SK-N-SH (cell line): ENCODE measurements around the gene NRIP3. TPM values are rescaled to one million over a fixed set of nuclear protein-coding genes. Genes with fewer than 3 reads are reported as not detected.

Source experiments
- CTCF ChIA-PET: fragments of 300-600, 350-600 bp; formaldehyde crosslinking; extraction: SDS; loops from one replicate; lab custom pipeline; 2021; lab: Yijun Ruan, JAX
- POLR2A ChIA-PET: fragments of 350-600 bp; sonication (Branson Sonifier 250); formaldehyde crosslinking; extraction: SDS; loops from one replicate; lab custom pipeline; 2020; ENCODE audit warnings: antibody characterized with exemption, inconsistent platforms; lab: Yijun Ruan, JAX
- DNase-seq: peaks from one replicate; pipeline ENCODE4 v3.0.0; 2012
- H2AFZ ChIP-seq: fragments of 200-600 bp; sonication (generic); 2 replicates; pipeline ENCODE4 v1.8.1; 2016; ENCODE audit warnings: antibody characterized with exemption, mild to moderate bottlenecking, low read depth
- H3F3A ChIP-seq: fragments of 200-600 bp; sonication (generic); replicated peaks from 2 replicates; pipeline ENCODE3; 2016; ENCODE audit warnings: antibody characterized with exemption, mild to moderate bottlenecking; ENCODE audit not compliant: insufficient read depth
- H3K27ac ChIP-seq, 2 experiments: fragments of 200-500 bp in 1 of 2; fragments of 200-600 bp in 1 of 2; sonication (Bioruptor generic) in 1 of 2; sonication (generic), shearing (Covaris generic) in 1 of 2; 2 replicates each; pipeline versions ENCODE4 v1.5.1 to v1.6.1; 2014 to 2016; ENCODE audit warnings: low read depth in 2 of 2, inconsistent platforms in 1 of 2, low read length in 1 of 2, mild to moderate bottlenecking in 1 of 2, mixed read lengths in 1 of 2
- H3K27me3 ChIP-seq: fragments of 200-600 bp; sonication (generic), shearing (Covaris generic); 2 replicates; pipeline ENCODE4 v1.6.1; 2016; ENCODE audit warnings: mixed run types; ENCODE audit not compliant: insufficient read depth
- H3K36me3 ChIP-seq, 2 experiments: fragments of 200-500 bp in 1 of 2; fragments of 200-600 bp in 1 of 2; sonication (Bioruptor generic) in 1 of 2; sonication (generic) in 1 of 2; replicated peaks in 1 of 2; 2 replicates each; pipeline versions ENCODE3 to v1.5.1; 2014 to 2016; ENCODE audit warnings: low read length in 1 of 2, mild to moderate bottlenecking in 1 of 2; ENCODE audit not compliant: insufficient read depth in 2 of 2, control insufficient read depth in 1 of 2
- H3K4me1 ChIP-seq, 2 experiments: fragments of 200-500 bp in 1 of 2; fragments of 200-600 bp in 1 of 2; sonication (Bioruptor generic) in 1 of 2; sonication (generic), shearing (Covaris generic) in 1 of 2; 2 replicates each; pipeline versions ENCODE4 v1.5.1 to v1.6.1; 2014 to 2016; ENCODE audit warnings: low read depth in 1 of 2, low read length in 1 of 2, mixed run types in 1 of 2; ENCODE audit not compliant: insufficient read depth in 2 of 2, control insufficient read depth in 1 of 2
- H3K4me2 ChIP-seq: fragments of 200-600 bp; sonication (generic), shearing (Covaris generic); 2 replicates; pipeline ENCODE4 v1.6.1; 2017; ENCODE audit warnings: mixed run types
- H3K4me3 ChIP-seq, 2 experiments: fragments of 200-500 bp in 1 of 2; fragments of 200-600 bp in 1 of 2; sonication (Bioruptor generic) in 1 of 2; sonication (generic), shearing (Covaris generic) in 1 of 2; 2 replicates each; pipeline versions ENCODE4 v1.5.1 to v1.8.1; 2014 to 2016; ENCODE audit warnings: low read depth in 2 of 2, inconsistent platforms in 1 of 2, low read length in 1 of 2, mild to moderate bottlenecking in 1 of 2, mixed read lengths in 1 of 2, moderate library complexity in 1 of 2
- H3K79me2 ChIP-seq: fragments of 200-600 bp; sonication (generic); 2 replicates; pipeline ENCODE4 v1.8.1; 2017; ENCODE audit warnings: mild to moderate bottlenecking; ENCODE audit not compliant: insufficient read depth
- H3K9ac ChIP-seq: fragments of 200-600 bp; sonication (generic); 2 replicates; pipeline ENCODE4 v1.6.1; 2017; ENCODE audit warnings: mixed run types
- H3K9me2 ChIP-seq: fragments of 200-600 bp; sonication (generic); 2 replicates; pipeline ENCODE4 v1.6.1; 2017; ENCODE audit warnings: mixed run types
- H3K9me3 ChIP-seq: fragments of 200-600 bp; sonication (generic); 2 replicates; pipeline ENCODE4 v1.6.1; 2017; ENCODE audit warnings: mixed run types, mild to moderate bottlenecking, moderate library complexity
- H4K20me1 ChIP-seq: fragments of 200-600 bp; sonication (generic); 2 replicates; pipeline ENCODE4 v1.6.1; 2017; ENCODE audit warnings: mild to moderate bottlenecking, mixed run types; ENCODE audit not compliant: insufficient read depth
- CHD2 ChIP-seq: fragments of 150-350 bp; IDR thresholded peaks from 2 replicates; pipeline ENCODE4 v1.6.1; 2018; ENCODE audit warnings: low read length; ENCODE audit not compliant: partially characterized antibody
- ELF1 ChIP-seq: IDR thresholded peaks from 2 replicates; pipeline ENCODE4 v1.4.0; 2012
- EP300 ChIP-seq, 2 experiments: IDR thresholded peaks; 2 replicates each; pipeline versions ENCODE4 v1.4.0 to v1.6.1; 2012; ENCODE audit warnings: borderline replicate concordance in 1 of 2, low read depth in 1 of 2, low read length in 1 of 2
- MAX ChIP-seq: IDR thresholded peaks from 2 replicates; pipeline ENCODE4 v1.4.0; 2012; ENCODE audit warnings: low read depth
- MEF2A ChIP-seq: IDR thresholded peaks from 2 replicates; pipeline ENCODE4 v1.4.0; 2012; ENCODE audit warnings: low read depth, borderline replicate concordance
- MXI1 ChIP-seq: IDR thresholded peaks from 2 replicates; pipeline ENCODE4 v1.6.1; 2012; ENCODE audit warnings: mild to moderate bottlenecking, low read depth, low read length, improper control_type of control experiment
- PBX3 ChIP-seq: IDR thresholded peaks from 2 replicates; pipeline ENCODE4; 2012
- RXRA ChIP-seq: IDR thresholded peaks from 2 replicates; pipeline ENCODE4 v1.4.0; 2012; ENCODE audit warnings: low read depth, mild to moderate bottlenecking, borderline replicate concordance
- TAF1 ChIP-seq: IDR thresholded peaks from 2 replicates; pipeline ENCODE4 v1.6.1; 2012; ENCODE audit warnings: low read depth, mild to moderate bottlenecking, low read length, moderate library complexity, borderline replicate concordance
- TEAD4 ChIP-seq: IDR thresholded peaks from 2 replicates; pipeline ENCODE4 v1.4.0; 2012; ENCODE audit warnings: mild to moderate bottlenecking, borderline replicate concordance; ENCODE audit not compliant: insufficient read depth
- USF2 ChIP-seq: fragments of 150-350 bp; IDR thresholded peaks from 2 replicates; pipeline ENCODE4 v1.6.1; 2017; ENCODE audit warnings: antibody characterized with exemption, low read length, low read depth, borderline replicate concordance
- WGBS: methylation state at CpG from one replicate; pipeline ENCODE4 v1.1.6; 2017; ENCODE audit warnings: low lambda C conversion rate; 5-methylcytosine and 5-hydroxymethylcytosine counted together
- polyA plus RNA-seq, 3 experiments: library from polyadenylated mRNA; depleted of rRNA; stranded (reverse); fragments of >200 nt; gene quantifications; 2 replicates each; pipeline ENCODE4 v1.2.3, GENCODE V29; 2012

NRIP3 gene
- polyA plus RNA-seq, 1 of the 3 experiments (the other 2 are of a cell fraction): 2.1 TPM

- TF ChIP-seq PBX3: no peak
- no peak for TF ChIP-seq ELF1
- TF ChIP-seq TEAD4: no peak
- TF ChIP-seq RXRA: no peak
- TF ChIP-seq EP300 (IDR thresholded peaks at IDR 0.05; ENCODE audit: borderline replicate concordance in 1 of 2, low read depth in 1 of 2, low read length in 1 of 2): no peak
- TF ChIP-seq USF2: no peak
- no peak for TF ChIP-seq MEF2A
- no peak for TF ChIP-seq TAF1
- TF ChIP-seq CHD2: no peak
- 0 out of 2 replicates have a peak, but pooled peaks have one; percentile 8 for TF ChIP-seq MAX
- TF ChIP-seq MXI1: peak; percentile 36; the same call in 1 of the 2 replicates
- H3K79me2 ChIP-seq: peaks cover 55% of the 10 kb centered on the region
- peak overlapping the region; percentile 68 to 93 for H3K4me3 ChIP-seq
- H3K36me3 ChIP-seq: peaks cover 1 to 3% of the 10 kb centered on the region in 2 experiments
- POLR2A ChIA-PET: interaction anchor here (0.7 to 2.0 kb wide), 4 partner anchors 17 to 497 kb away, joined by 3 to 6 read pairs (median 4); partner anchors contain the start of gene ZNF143
- 5% methylated on average over 13 of the region's 39 CpGs for WGBS
- peak overlapping the region; percentile 43 for H2AFZ ChIP-seq
- peaks cover 5% of the 10 kb centered on the region for H3F3A ChIP-seq
- DNase-seq: peak; percentile 85
- CTCF ChIA-PET: interaction anchor here (0.9 to 3.0 kb wide), 6 partner anchors 15 to 64 kb away, joined by 3 to 21 read pairs (median 4); partner anchors contain the start of gene AKIP1
- no peaks in the 10 kb centered on the region for H4K20me1 ChIP-seq
- H3K27ac ChIP-seq: peak overlapping the region; percentile 72 to 83
- H3K9me2 ChIP-seq: no peaks in the 10 kb centered on the region
- H3K27me3 ChIP-seq: no peaks in the 10 kb centered on the region
- H3K9me3 ChIP-seq: no peaks in the 10 kb centered on the region
- peak overlapping the region; percentile 96 for H3K4me2 ChIP-seq
- peaks cover 10 to 13% of the 10 kb centered on the region in 2 experiments; a peak in 3 of 4 replicates for H3K4me1 ChIP-seq
- H3K9ac ChIP-seq: peak overlapping the region; percentile 82
Observed at GRCh38 chr11:8963569-8964323, 40.1 kb downstream of the NRIP3 start.

- TF ChIP-seq ELF1 (no peak), CHD2 (no peak)
- CTCF ChIA-PET: interaction anchor here (1.3 to 3.0 kb wide), 3 partner anchors 48 to 53 kb away, joined by 3 to 21 read pairs (median 6); partner anchors contain the start of gene AKIP1
- 45% methylated on average over 2 of the region's 2 CpGs for WGBS
Observed at GRCh38 chr11:8962841-8963240, 41.0 kb downstream of the NRIP3 start.

More at GRCh38 chr11:8962841-8963240, 41.0 kb downstream of the NRIP3 start:
- Histone ChIP-seq H3K9ac (peak overlapping the region; percentile 82; the same call in 1 of the 2 replicates), H3K9me2 (no peaks in the 10 kb centered on the region), H3K4me1 (peaks cover 12 to 13% of the 10 kb centered on the region in 2 experiments; a peak in 3 of 4 replicates), H3F3A (peaks cover 5% of the 10 kb centered on the region), H2AFZ (no peak overlapping the region), H3K4me3 (peak overlapping the region in 1 of 2 experiments; percentile 68; a peak in 2 of 4 replicates), H3K4me2 (peak overlapping the region; percentile 96), H4K20me1 (no peaks in the 10 kb centered on the region), H3K79me2 (peaks cover 64% of the 10 kb centered on the region), H3K36me3 (peaks cover 0 to 3% of the 10 kb centered on the region in 2 experiments), H3K9me3 (no peaks in the 10 kb centered on the region), H3K27ac (no peak overlapping the region), H3K27me3 (no peaks in the 10 kb centered on the region)
- POLR2A ChIA-PET: no interaction called here
- no peak for DNase-seq
